Fibroblast of lung (primary cell): ENCODE results near the gene PRR19. TPM values are rescaled to one million over a fixed set of nuclear protein-coding genes. Genes with fewer than 3 reads are reported as not detected.

ENCODE experiments used
- DNase-seq, 2 donors: peaks; one replicate each; pipeline versions ENCODE4 v3.0.0 to v3.0.0-alpha.2; 2010; ENCODE audit warnings: low read depth in 2 of 2
- H2AFZ ChIP-seq: 2 replicates; pipeline ENCODE4 v1.5.1; 2012; ENCODE audit warnings: low read length, control low read depth, inconsistent platforms
- H3K27ac ChIP-seq: 2 replicates; pipeline ENCODE4 v1.5.1; 2011; ENCODE audit warnings: low read length, control low read depth; ENCODE audit not compliant: insufficient read depth
- H3K27me3 ChIP-seq: 2 replicates; pipeline ENCODE4 v1.5.1; 2011; ENCODE audit warnings: mild to moderate bottlenecking, low read length; ENCODE audit not compliant: control insufficient read depth, insufficient read depth
- H3K36me3 ChIP-seq: 2 replicates; pipeline ENCODE4 v1.5.1; 2011; ENCODE audit warnings: low read length; ENCODE audit not compliant: control insufficient read depth, insufficient read depth
- H3K4me1 ChIP-seq: 2 replicates; pipeline ENCODE4 v1.5.1; 2011; ENCODE audit warnings: low read length; ENCODE audit not compliant: control insufficient read depth, insufficient read depth; ENCODE audit errors: extremely low read depth
- H3K4me2 ChIP-seq: 2 replicates; pipeline ENCODE4 v1.5.1; 2011; ENCODE audit warnings: low read length, control low read depth; ENCODE audit not compliant: insufficient read depth; ENCODE audit errors: extremely low read depth
- H3K4me3 ChIP-seq, 4 experiments: fragments of 200-600 bp in 1 of 4; sonication (generic) in 1 of 4; replicated peaks in 1 of 4; 2 replicates each; pipeline ENCODE4 v1.5.1; 2011 to 2016; ENCODE audit warnings: low read length in 4 of 4, low read depth in 3 of 4, mild to moderate bottlenecking in 3 of 4, control low read depth in 2 of 4, inconsistent platforms in 1 of 4, mixed read lengths in 1 of 4; ENCODE audit not compliant: insufficient read depth in 1 of 4; ENCODE audit errors: control extremely low read depth in 1 of 4
- H3K79me2 ChIP-seq: 2 replicates; pipeline ENCODE4 v1.5.1; 2012; ENCODE audit warnings: mild to moderate bottlenecking, low read length, inconsistent platforms; ENCODE audit not compliant: control insufficient read depth, insufficient read depth
- H3K9ac ChIP-seq: 2 replicates; pipeline ENCODE4 v1.5.1; 2011; ENCODE audit warnings: mild to moderate bottlenecking, low read length, control low read depth; ENCODE audit not compliant: insufficient read depth
- H3K9me3 ChIP-seq: 2 replicates; pipeline ENCODE4 v1.5.1; 2012; ENCODE audit warnings: low read depth, low read length; ENCODE audit not compliant: control insufficient read depth, insufficient read depth
- H4K20me1 ChIP-seq: 2 replicates; pipeline ENCODE4 v1.5.1; 2011; ENCODE audit warnings: low read length; ENCODE audit not compliant: control insufficient read depth, insufficient read depth; ENCODE audit errors: extremely low read depth
- CTCF ChIP-seq, 2 donors: IDR thresholded peaks in 1 of 2; conservative IDR thresholded peaks in 1 of 2; 1 replicate in 1 of 2; 2 replicates in 1 of 2; pipeline ENCODE4 v1.5.1; 2011 to 2012; ENCODE audit warnings: low read length in 2 of 2, control low read depth in 1 of 2, inconsistent platforms in 1 of 2, low read depth in 1 of 2, mild to moderate bottlenecking in 1 of 2
- EZH2 ChIP-seq: IDR thresholded peaks from 2 replicates; pipeline ENCODE4 v1.5.1; 2012; ENCODE audit warnings: low read length, control low read depth, mild to moderate bottlenecking; ENCODE audit errors: missing control alignments
- polyA plus RNA-seq, 2 donors: library from polyadenylated mRNA; depleted of rRNA in 1 of 2; stranded (reverse) in 1 of 2; unstranded in 1 of 2; fragments of >200 nt; gene quantifications; 2 replicates each; pipeline ENCODE4 v1.2.1, GENCODE V29; 2011 to 2012; ENCODE audit warnings: missing spikeins in 1 of 2
- total RNA-seq: library from RNA; depleted of rRNA; stranded (reverse); fragments of >200 nt; gene quantifications from 2 replicates; pipeline ENCODE4 v1.2.1, GENCODE V29; 2014

PRR19 gene
- total and polyA plus RNA-seq, 2 donors (not counting 1 experiment from before 2014, with no cell fraction given) = 0.17 to 0.39 TPM

GRCh38 chr19:42313096-42313839 is 11.3 kb downstream of the PRR19 start, which contains the start of gene TMEM145:
Gene TMEM145, plus strand, starts transcription at chr19:42313309. Its CDS starts 68 bp downstream, at chr19:42313377.
- Histone ChIP-seq H3K9me3 (no peaks in the 10 kb centered on the region), H3K9ac (no peak within 1 kb of the TSS), H4K20me1 (no peaks in the 10 kb centered on the region), H3K4me2 (peak within 1 kb of the TSS; percentile 68), H3K27me3 (peaks cover 16% of the 10 kb centered on the region), H3K27ac (no peak within 1 kb of the TSS), H3K4me1 (no peaks in the 10 kb centered on the region), H3K4me3 (peak within 1 kb of the TSS; percentile 19 to 54 (median 40)), H3K79me2 (no peaks in the 10 kb centered on the region), H3K36me3 (no peaks in the 10 kb centered on the region), H2AFZ (no peak within 1 kb of the TSS)
- DNase-seq = peak; percentile 36 to 59
- TF ChIP-seq EZH2 = no peak
- TF ChIP-seq CTCF (conservative IDR thresholded peaks at IDR 0.05 in 1 of 2, IDR thresholded peaks at IDR 0.05 in 1 of 2; ENCODE audit: low read depth in 1 of 2, low read length in 2 of 2) = no peak

- TF ChIP-seq EZH2 (no peak), CTCF (conservative IDR thresholded peaks at IDR 0.05 in 1 of 2, IDR thresholded peaks at IDR 0.05 in 1 of 2; ENCODE audit: low read depth in 1 of 2, low read length in 2 of 2) (no peak)
- Histone ChIP-seq H2AFZ (no peak overlapping the region), H3K79me2 (no peaks in the 10 kb centered on the region), H3K27ac (no peak overlapping the region), H3K36me3 (no peaks in the 10 kb centered on the region), H4K20me1 (no peaks in the 10 kb centered on the region), H3K9ac (no peak overlapping the region), H3K4me2 (no peak overlapping the region), H3K9me3 (no peaks in the 10 kb centered on the region), H3K27me3 (peaks cover 16% of the 10 kb centered on the region), H3K4me3 (no peak overlapping the region), H3K4me1 (no peaks in the 10 kb centered on the region)
- DNase-seq = no peak
These were observed 12.2 kb downstream of the PRR19 start for GRCh38 chr19:42313840-42314755.

- no peak for TF ChIP-seq EZH2
- no peak for TF ChIP-seq CTCF (conservative IDR thresholded peaks at IDR 0.05 in 1 of 2, IDR thresholded peaks at IDR 0.05 in 1 of 2; ENCODE audit: low read depth in 1 of 2, low read length in 2 of 2)
- no peak for DNase-seq
These were observed 13.1 kb downstream of the PRR19 start for GRCh38 chr19:42315024-42315423.

More at GRCh38 chr19:42315024-42315423, 13.1 kb downstream of the PRR19 start:
- Histone ChIP-seq H3K4me1 (no peaks in the 10 kb centered on the region), H4K20me1 (no peaks in the 10 kb centered on the region), H3K4me3 (no peak overlapping the region), H3K27me3 (peaks cover 16% of the 10 kb centered on the region), H3K27ac (no peak overlapping the region), H3K36me3 (no peaks in the 10 kb centered on the region), H3K4me2 (no peak overlapping the region), H2AFZ (no peak overlapping the region), H3K9ac (no peak overlapping the region), H3K79me2 (no peaks in the 10 kb centered on the region), H3K9me3 (no peaks in the 10 kb centered on the region)
